Stimulated activated CD8-positive, alpha-beta memory T cell treated with anti-CD3 and anti-CD28 coated beads, Interleukin-15, amount 100 ng/mL, for 24 hours (primary cell): Measurements from ENCODE around the gene OSTM1.
A peak's percentile ranks its signal among the peaks of the same experiment; 100 is the strongest.

Experiments used
- DNase-seq: peaks from one replicate; pipeline ENCODE4 v3.0.0-alpha.2; 2020; ENCODE audit warnings: low read depth

The OSTM1 gene

DNA sequence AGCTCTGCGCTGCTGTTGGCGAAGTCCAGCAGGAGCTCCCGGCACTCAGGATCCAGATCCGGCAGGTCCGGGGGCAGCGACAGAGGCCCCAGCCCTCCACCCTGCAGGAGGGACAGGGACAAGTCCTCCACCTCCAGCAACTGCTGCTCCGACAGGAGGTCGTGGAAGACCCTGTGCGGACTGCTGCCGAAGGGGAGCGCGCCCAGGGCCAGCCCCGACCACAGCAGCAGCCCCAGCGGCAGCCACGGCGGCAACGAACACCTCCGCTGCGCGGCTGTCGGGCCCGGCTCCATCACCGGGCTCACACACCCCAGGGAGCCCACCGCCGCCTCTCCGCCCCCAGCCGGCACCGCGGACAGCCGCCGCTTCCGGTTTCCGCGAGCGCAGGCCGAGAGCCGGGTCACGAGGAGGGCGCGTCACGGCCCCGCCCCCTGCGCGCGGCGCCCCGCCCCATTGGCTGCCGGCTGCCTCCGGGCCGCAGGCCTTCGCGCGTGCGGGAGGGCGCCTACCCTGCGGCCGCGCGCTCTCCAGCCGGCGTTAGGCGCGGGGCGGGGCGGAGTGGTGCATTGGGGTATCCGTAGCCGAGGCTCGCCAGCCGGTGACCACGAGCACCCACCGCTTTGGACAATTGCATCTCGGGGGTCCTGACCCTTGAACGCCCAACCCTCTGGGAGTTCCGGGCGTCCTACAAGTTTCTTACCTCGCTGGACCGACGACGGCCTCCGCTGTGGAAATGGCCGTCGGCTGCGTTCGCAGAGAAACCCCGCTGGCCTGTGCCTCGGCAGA is at the start of gene OSTM1:
Gene OSTM1 (minus strand): TSS at position 383 of the 786 bp plus-strand sequence. CDS start 90 bp downstream, at position 293.
- DNase-seq = peak; percentile 96

- no peak for DNase-seq
Measured at GRCh38 chr6:108123946-108124345, 49.4 kb upstream of the OSTM1 start.

DNA sequence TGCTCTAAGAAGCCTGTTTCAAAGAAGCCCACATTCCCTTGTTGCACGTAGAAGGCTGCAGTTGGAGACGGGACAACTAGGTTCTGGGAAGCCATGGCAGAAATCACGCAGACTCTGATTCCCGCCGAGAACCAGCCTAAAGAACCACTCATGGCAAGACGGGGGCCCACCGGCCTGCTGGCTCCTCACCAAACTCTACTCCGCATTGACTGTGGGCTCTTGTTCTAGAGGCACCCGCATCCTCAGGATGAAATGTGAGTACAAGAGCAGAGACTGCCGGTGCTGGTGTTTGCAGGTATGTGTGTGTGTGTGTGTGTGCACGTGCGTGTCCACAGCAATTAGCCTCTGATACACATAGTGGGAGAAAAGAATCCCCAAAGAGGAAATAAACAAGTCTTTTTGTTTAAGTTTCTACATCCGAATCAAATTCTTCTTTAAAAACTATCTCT is 49.0 kb upstream of the OSTM1 start:
- DNase-seq = no peak

GRCh38 chr6:108121612-108122011 is 47.1 kb upstream of the OSTM1 start:
- no peak for DNase-seq

DNA sequence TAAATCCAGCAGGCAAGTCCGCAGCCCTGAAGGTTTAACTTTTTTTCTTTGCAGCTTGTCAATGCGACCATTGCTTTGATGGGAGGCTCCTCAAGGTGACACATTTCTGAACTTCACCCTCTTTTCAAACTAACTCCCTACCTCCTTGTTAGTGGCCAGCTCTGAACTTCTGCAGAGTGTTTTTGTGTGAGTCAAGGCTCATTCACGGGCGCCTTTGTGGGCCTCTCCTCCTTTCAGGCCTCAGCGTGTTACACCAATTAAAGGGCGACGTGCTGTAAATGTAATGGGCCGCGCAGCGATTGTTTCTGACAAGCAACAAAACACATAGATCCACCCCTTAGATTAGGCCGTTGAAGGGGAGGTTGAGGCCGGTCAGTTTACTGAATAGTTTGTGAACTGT is 45.8 kb upstream of the OSTM1 start:
- no peak for DNase-seq

DNA sequence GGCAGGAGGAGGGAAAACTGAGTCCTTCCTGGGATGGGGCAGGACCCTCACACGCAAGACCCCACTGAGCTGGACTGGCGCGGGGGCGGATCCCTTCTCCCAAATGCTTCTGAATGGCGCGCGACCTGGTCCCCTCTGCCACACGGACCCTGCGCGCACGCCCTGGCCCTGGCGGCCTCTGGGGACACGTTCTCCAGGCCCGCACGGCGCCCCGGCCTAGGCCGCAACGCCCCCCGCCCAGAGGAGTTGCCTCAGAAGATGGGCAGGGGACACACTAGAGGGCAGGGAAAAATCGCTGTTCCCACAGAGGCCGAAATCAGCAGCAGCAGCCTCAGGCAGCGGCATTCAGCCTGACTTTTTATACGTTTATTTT is 45.2 kb upstream of the OSTM1 start:
- DNase-seq = no peak

DNA sequence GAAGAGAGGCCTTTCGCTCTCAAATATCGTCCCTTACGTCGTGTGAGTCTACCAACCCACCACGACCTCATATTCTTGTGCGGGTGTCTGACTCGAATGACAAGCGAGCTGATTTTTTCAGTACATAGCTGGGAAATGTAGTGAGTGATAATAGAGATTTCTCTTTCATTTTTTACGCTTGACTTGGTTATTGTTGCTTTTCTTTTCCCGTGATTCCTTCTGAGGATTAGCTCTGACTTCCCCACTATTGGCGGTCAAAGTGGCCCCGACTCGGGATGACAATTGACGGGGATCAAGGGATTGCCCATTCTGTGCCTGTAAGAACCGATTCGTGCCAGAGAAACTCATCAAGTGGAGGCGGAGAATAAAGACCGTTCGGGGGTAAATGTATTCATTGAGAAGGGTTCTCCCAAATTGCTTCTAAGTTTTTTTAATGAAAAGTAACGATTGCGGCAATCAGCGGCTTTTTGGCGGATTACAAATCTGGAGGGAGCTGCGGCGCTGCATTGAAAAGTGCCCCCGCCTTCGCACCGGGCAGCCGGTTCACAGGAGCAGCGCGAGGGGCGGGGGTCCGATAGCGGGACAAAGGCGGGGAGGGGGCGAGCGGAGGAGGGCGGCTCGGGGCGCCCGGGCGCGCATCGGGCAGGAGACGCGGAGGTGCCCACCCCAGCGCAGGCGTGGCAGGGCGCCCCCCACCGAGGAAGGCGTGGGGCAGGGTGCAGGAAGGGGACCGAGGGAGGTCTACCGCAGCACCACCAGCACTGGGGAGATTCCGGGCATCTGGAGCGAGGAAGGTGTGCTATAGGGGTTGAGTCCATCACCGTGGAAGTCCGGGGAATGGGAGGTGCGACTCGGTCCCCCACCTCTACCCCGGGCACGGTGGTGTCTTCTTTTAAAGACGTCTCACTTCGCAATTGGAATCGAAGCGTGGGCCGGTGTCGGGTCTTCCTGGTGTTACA is 44.5 kb upstream of the OSTM1 start:
- no peak for DNase-seq

- DNase-seq = no peak
Measured at GRCh38 chr6:108118359-108118724, 43.8 kb upstream of the OSTM1 start.

DNA sequence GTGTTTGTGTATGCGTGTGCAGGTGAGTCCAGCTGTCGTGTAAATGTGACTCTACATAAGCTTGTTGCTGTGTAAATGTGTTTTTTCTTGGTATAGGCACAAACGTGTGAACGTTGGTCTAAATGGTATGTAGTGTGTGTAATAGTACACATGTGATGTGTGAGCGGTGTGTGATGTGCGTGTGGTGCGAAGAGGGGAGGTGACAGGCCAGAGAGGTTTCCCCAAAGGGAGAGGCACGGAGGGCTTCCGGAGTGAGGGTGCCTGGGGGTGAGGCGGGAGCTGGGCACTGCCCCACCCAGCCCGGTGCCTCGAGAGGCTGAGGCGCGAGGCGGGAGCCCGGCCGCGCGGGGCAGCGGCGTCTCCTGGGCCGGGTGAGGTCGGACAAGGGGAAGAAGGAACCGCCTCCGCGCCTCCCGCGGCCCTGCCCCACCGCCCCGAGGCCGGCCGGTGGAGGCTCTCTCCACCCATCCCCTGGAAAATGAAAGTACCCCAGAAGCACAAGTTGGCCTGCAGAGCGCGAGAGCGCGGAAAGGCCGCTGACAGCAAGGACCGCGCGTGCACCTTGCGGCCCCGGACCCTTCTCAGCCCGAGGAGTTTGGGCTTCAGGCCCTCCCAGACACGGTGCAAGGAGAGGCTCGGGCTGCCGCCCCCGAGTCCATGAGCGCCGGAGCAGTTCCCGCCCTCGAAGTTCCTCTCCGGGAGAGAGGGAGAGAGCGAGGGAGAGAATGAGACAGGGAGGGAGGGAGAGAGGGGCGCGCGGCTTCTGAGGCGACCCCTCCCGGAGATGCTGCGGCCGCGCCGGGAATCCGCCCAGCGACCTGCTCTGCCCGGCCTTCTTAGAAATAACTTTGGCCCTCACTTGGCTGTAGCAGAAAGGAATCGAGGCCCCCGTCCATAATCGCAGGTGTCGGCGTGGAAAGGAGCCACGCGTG is 43.2 kb upstream of the OSTM1 start:
- DNase-seq = no peak

GRCh38 chr6:108116546-108117426 is 42.2 kb upstream of the OSTM1 start:
- no peak for DNase-seq

GRCh38 chr6:108115598-108116058 is 41.1 kb upstream of the OSTM1 start:
- DNase-seq = no peak

DNA sequence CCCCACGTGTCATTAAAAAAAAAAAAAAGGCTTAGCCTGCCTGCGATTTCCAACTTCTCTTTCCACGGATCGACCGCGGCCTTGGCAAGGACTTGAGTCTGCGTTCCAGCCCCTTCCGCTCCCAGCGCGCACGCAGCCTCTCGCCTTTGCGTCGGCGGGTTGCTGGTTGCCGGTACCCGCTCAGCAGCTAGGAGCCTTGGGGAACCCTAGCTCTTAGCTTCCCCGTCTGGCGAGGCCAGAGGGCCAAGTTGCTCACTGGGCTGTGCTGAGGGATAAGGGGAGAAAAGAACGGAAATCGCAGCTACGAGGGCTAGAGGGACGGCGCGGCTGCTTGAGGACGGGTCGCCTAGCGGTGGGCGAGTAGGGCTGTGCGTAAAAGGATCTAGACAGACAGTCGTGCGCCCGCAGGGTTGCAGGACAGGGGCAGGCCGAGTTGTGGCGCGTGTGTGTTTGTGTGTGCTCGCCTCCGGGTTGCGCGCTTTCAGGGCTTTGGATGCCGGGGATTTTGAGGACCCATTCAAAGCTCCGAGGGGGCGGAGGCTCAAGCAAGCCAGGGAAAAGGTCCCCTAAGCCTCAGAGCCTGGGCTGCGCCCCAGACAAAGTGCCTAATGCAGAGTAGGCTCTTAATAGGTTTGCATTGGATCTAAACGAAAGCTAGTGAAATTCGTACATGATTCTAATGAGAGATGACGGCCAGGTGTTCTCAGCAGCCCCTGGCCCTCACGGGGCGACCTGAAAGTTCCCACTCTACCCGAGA is 40.5 kb upstream of the OSTM1 start:
- no peak for DNase-seq

DNA sequence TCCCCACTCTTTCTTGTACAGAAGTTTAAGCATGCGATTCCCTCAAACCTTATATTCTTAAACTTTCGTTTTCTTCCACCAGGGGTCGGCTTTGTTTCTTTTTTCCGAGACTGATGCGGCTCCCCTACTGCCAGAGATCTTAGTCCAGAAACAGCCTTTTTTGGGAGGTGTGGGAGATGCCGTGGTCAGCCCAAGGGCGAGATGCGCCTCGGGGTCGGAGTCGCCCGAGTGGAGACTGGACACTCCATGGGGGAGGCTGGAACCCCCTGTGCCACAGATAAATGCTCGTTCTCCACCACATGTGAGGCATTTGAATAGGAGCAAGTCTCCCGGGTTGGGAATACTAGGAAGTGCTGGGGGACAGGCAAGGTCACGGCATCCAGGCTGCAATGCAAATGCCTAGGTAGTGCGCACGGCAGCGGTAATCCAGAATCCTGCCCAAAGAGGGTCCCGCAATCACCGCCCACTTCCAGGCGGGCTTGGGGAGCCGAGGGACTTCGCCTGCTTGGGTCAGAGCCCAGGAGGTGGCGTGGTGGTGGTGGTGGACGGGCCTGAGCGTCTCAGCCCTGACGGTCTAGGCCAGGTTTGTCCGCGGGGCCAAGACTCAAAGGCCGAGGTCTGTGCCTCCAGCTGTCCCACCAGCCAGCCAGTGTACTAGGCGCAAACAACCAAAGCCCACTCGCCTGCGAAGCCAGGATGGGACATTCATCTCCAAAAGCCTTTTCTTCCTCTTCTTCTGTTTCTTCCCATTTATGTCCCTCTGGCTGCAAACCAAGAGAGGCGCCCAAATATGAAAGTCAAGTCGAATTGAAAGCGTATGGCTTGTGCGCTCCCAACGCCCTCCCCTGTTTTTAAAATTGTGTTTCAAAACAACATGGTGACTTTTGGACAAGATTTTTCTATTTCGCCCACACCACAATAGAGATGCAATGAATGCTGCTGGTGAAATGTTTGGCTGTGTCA is 39.3 kb upstream of the OSTM1 start:
- no peak for DNase-seq

GRCh38 chr6:108108374-108108773 is 33.8 kb upstream of the OSTM1 start:
- no peak for DNase-seq

DNA sequence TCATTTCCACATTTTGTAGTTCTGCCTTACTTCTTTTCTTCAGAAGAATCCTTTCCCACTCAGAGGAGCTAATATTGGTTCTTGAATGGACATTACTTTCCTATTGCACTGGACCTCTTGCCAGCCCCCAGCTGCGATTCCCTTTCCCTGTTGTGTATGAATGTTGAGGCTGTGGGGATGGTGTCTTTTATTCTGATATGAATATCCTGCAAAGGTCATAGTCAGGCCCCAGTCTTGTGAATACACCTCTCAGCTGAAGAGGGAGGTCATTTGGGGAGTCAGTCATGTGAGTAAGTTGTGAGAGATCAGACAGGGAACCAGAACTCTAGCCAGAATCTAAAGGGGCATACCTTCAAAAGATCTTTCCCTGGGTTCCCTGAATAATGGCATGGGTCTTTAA is 32.6 kb upstream of the OSTM1 start:
- DNase-seq = no peak

GRCh38 chr6:108106694-108107093 is 32.2 kb upstream of the OSTM1 start:
- DNase-seq = no peak

GRCh38 chr6:108106261-108106660 is 31.7 kb upstream of the OSTM1 start:
- no peak for DNase-seq

- DNase-seq = no peak
Measured at GRCh38 chr6:108105571-108105970, 31.0 kb upstream of the OSTM1 start.

DNA sequence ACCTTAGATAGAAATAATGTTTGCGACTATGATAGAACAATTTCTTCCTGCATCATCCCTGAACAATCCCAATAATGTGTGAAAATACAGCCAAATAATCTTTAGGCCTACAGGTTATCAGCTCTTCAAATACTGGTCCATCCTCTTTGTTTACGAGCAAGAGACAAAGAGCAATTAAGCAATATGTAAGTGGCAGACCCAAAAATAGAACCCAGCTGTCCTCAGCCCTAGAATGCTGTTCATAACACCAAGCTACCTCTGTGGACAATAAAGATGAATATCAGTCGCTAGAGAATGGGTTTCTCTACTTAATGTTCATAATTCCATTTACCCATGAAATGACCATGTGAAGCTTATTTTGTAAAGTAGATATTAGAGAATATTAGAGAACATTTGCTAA is 28.4 kb upstream of the OSTM1 start:
- no peak for DNase-seq
